ENCODE data around the gene HMGCS2. TPM values are rescaled to one million over a fixed set of nuclear protein-coding genes. Genes with fewer than 3 reads are reported as not detected.

The HMGCS2 gene
- total and polyA plus RNA-seq, 10 donors, result 0.06 to 0.11 TPM; not detected in 8

DNA sequence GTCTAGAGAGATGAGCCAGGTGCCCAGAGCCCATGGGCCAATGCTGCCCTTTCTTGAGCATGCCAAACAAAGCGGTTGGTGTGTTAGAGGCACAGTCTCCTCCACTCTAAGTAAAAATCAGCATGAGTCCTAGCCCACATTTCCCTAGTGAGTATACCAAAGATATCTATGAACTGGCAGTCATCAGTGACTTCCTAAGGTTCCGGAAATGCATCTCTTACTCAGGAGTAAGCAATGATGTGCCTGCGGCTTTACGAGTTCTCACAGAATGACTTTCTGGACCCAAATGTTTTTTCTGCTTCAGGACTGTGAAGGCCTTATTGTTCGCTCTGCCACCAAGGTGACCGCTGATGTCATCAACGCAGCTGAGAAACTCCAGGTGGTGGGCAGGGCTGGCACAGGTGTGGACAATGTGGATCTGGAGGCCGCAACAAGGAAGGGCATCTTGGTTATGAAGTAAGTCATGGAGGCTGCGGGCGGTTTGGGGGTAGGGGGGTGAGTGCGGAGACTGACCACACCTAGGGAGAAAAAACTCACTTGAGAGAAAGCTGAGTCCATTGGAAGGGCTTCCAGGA is 47.8 kb downstream of the HMGCS2 start:
- Histone ChIP-seq H3K36me3 (no peaks in the 10 kb centered on the region), H3K27me3 (replicated peaks in 1 of 7) (no peaks in the 10 kb centered on the region), H3K9me3 (no peaks in the 10 kb centered on the region), H3K4me1 (no peaks in the 10 kb centered on the region), H3K27ac (no peak overlapping the region), H3K4me3 (no peak overlapping the region)
- TF ChIP-seq POLR2AphosphoS5 (IDR thresholded peaks at IDR 0.05), result no peak
- TF ChIP-seq POLR2A (IDR thresholded peaks at IDR 0.05), result no peak
- intact Hi-C loops (cut with DNase I; ENCODE audit: low total_unique reads), result no loop called here
- WGBS, 5 donors, result 96 to 98% (median 97%) methylated on average over 11 of the region's 11 CpGs
- DNase-seq, result no peak

DNA sequence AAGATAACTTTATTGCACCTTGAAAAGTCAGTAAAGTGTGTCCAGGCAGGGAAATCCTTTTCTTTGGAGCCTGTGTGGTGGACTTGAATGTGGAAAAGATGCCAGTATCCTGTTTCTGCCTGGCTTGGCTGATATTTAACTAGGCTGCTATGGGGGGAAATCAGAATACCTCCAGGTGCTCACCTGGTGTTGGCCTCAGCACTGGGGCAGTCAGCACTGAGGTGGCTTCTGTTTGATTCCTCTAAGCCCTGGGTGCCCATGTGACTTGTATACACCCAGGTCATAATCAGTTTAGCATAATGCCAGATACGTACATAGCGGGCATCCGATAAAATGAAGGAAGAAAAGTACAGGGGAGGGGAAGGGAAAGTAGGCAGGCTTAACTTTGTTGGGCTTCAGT is 49.7 kb downstream of the HMGCS2 start:
- no peak for DNase-seq
- TF ChIP-seq POLR2AphosphoS5 (IDR thresholded peaks at IDR 0.05), result no peak
- TF ChIP-seq, protein P1, sequence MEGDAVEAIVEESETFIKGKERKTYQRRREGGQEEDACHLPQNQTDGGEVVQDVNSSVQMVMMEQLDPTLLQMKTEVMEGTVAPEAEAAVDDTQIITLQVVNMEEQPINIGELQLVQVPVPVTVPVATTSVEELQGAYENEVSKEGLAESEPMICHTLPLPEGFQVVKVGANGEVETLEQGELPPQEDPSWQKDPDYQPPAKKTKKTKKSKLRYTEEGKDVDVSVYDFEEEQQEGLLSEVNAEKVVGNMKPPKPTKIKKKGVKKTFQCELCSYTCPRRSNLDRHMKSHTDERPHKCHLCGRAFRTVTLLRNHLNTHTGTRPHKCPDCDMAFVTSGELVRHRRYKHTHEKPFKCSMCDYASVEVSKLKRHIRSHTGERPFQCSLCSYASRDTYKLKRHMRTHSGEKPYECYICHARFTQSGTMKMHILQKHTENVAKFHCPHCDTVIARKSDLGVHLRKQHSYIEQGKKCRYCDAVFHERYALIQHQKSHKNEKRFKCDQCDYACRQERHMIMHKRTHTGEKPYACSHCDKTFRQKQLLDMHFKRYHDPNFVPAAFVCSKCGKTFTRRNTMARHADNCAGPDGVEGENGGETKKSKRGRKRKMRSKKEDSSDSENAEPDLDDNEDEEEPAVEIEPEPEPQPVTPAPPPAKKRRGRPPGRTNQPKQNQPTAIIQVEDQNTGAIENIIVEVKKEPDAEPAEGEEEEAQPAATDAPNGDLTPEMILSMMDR (IDR thresholded peaks at IDR 0.05 in 8 of 11, conservative IDR thresholded peaks at IDR 0.05 in 3 of 11), result no peak
- no peaks in the 10 kb centered on the region for H3K9me3 ChIP-seq
- WGBS, 5 donors, result 98 to 99% (median 98%) methylated on average over 3 of the region's 3 CpGs
- H3K4me1 ChIP-seq, result no peaks in the 10 kb centered on the region
- no peak overlapping the region for H3K4me3 ChIP-seq
- intact Hi-C loops (cut with DNase I; ENCODE audit: low total_unique reads), result no loop called here
- peaks cover 0 to 3% (median 0%) of the 10 kb centered on the region in 7 donors for H3K27me3 ChIP-seq (replicated peaks in 1 of 7)
- H3K27ac ChIP-seq, result no peak overlapping the region
- no peaks in the 10 kb centered on the region for H3K36me3 ChIP-seq

DNA sequence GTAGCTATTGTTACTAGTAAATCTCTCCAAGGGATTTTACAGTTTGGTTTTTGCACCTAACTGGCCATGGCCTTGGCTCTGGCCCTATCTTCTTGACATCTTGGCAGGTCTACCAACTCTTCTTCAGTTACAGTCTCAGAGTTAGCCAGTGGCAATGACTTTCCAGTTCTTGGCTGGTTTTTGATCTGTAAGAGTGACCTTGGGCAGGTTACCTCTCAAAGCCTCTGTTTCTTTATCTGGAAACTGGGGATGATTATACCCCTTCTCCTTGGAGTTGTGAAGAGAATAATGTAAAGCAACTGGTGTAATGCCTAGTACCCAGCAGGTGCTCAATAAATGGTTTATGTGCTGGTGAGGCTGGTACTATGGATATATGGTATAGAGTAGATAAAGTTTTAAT is 50.3 kb downstream of the HMGCS2 start:
- TF ChIP-seq, protein P1 (IDR thresholded peaks at IDR 0.05 in 8 of 11, conservative IDR thresholded peaks at IDR 0.05 in 3 of 11), result no peak
- TF ChIP-seq POLR2AphosphoS5 (IDR thresholded peaks at IDR 0.05), result no peak
- no peak for TF ChIP-seq POLR2A (IDR thresholded peaks at IDR 0.05)
- no peak for DNase-seq
- H3K27ac ChIP-seq, result no peak overlapping the region
- peaks cover 0 to 9% (median 0%) of the 10 kb centered on the region in 7 donors for H3K27me3 ChIP-seq (replicated peaks in 1 of 7)
- H3K4me3 ChIP-seq, result no peak overlapping the region
- intact Hi-C loops (cut with DNase I; ENCODE audit: low total_unique reads), result no loop called here
- no peaks in the 10 kb centered on the region for H3K9me3 ChIP-seq
- no peaks in the 10 kb centered on the region for H3K36me3 ChIP-seq
- peaks cover 0 to 2% (median 0%) of the 10 kb centered on the region in 6 donors for H3K4me1 ChIP-seq

DNA sequence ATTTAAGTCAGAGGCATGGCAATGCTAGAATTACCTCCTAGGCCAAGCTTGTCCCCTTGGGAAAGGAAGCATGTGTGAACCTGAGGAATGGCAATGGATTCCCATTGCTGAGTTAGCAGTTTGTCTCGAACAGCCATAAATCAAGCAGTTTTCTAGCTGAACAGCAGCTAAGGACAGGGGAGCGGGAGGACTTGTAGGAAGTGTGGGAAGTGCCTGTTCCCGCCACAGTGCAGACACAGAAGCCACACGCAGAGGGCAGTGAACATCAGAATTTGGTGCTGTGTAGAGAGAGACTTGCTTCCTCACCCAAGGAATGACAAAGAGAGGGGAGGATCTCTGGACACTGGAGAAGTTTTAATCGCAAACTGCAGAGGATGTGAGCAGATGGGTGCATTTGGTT is 53.2 kb downstream of the HMGCS2 start:
- H3K9me3 ChIP-seq, result no peaks in the 10 kb centered on the region
- no peaks in the 10 kb centered on the region for H3K36me3 ChIP-seq
- no peak overlapping the region for H3K27ac ChIP-seq
- no peak overlapping the region for H3K4me3 ChIP-seq
- intact Hi-C loops (cut with DNase I; ENCODE audit: low total_unique reads), result no loop called here
- H3K4me1 ChIP-seq, result peaks cover 0 to 22% (median 16%) of the 10 kb centered on the region in 6 donors
- H3K27me3 ChIP-seq (replicated peaks in 1 of 7), result peaks cover 0 to 34% (median 12%) of the 10 kb centered on the region in 7 donors
- no peak for DNase-seq
- TF ChIP-seq, protein P1 (IDR thresholded peaks at IDR 0.05 in 8 of 11, conservative IDR thresholded peaks at IDR 0.05 in 3 of 11), result no peak
- TF ChIP-seq POLR2A (IDR thresholded peaks at IDR 0.05), result no peak
- no peak for TF ChIP-seq POLR2AphosphoS5 (IDR thresholded peaks at IDR 0.05)
- 19 to 42% (median 26%) methylated on average over 5 of the region's 5 CpGs for WGBS, 5 donors

Measured in spleen (tissue), 11 donors.